GM21786 (cell line): ENCODE measurements around the gene SEPTIN12.

ENCODE experiments used
- ATAC-seq: cut with Tn5 transposase; IDR thresholded peaks from one replicate; pipeline ENCODE4 v1.9.1; 2021; ENCODE audit not compliant: unreplicated experiment

The SEPTIN12 gene

GRCh38 chr16:4734063-4734729, 53.9 kb downstream of the SEPTIN12 start, which contains the start of the genes ANKS3 and DNAAF8:
ANKS3 (minus strand) TSS chr16:4734271; CDS start chr16:4730149, 4,122 bp downstream.
DNAAF8 (plus strand) TSS chr16:4734537; CDS start chr16:4736515, 1,978 bp downstream.
- ATAC-seq = peak; percentile 73

DNA sequence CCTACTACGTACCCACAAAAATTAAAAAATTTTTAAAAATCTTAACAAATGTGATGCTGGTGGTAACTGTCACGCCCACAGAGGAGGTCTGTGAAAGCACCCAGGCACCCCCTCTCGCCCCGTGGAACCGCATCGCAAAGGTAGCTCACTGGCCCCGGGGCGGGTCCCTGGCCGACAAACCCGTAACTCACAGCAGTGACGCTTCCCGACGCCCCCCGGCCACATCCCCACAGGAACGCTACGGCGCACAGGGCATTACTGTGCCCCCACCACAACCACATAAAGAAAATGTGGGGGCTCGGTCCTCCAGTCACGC, 54.4 kb downstream of the SEPTIN12 start:
- ATAC-seq = no peak

DNA sequence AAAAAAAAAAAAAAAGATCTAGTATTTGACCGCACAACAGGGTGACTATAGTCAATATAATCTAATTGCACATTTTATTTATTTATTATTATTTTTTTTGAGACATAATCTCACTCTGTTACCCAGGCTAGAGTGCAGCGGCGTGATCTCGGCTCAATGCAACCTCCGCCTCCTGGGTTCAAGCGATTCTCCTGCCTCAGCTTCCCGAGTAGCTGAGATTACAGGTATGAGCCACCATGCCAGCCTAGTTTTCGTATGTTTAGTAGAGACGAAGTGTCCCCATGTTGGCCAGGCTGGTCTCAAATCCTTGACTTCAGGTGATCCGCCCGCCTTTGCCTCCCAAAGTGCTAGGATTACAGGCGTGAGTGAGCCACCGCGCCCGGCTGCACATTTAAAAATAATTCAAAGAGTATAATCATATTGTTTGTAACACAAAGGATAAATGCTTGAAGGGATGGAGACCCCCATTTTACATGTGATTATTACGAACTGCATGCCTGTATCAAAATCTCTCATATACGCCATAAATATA, 54.9 kb downstream of the SEPTIN12 start:
- no peak for ATAC-seq

DNA sequence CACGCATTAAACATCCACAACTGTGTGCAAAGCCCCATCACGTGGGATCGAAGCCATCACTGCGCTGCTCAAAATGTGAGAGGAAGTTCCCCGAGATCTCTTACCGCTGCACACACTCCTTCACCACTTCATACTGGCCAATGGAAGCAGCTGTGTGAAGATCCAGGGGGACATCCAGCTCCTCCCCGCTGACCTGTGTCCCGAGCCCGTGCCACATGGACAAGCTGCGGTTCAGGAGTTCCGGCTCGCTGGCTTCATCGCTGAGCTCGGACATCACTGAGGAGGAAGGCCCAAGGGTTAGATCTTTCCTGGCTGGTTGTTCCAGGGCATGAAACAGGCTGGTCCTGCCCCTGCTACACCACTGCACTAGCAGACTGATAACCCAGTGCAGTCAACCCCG, 58.3 kb downstream of the SEPTIN12 start:
- no peak for ATAC-seq

GRCh38 chr16:4728676-4729075, 59.5 kb downstream of the SEPTIN12 start:
- ATAC-seq = no peak
